ENCODE results near the gene RUNDC3A.

The RUNDC3A gene

GRCh38 chr17:44314031-44314430, 5.6 kb downstream of the RUNDC3A start:
- no CpG with 5 or more reads among the region's 7 CpGs for WGBS (ENCODE audit: extremely low coverage, insufficient coverage, insufficient read length)
- Histone ChIP-seq H3K18ac (ENCODE audit: low read length) (no peak overlapping the region), H2BK120ac (ENCODE audit: insufficient read depth, low read length, poor library complexity) (no peak overlapping the region)

GRCh38 chr17:44314524-44314868, 6.1 kb downstream of the RUNDC3A start:
- Histone ChIP-seq H3K79me2 (ENCODE audit: control insufficient read depth, insufficient read depth, low read length, poor library complexity) (no peaks in the 10 kb centered on the region), H3K4me3 (ENCODE audit: low read depth, low read length) (no peak overlapping the region), H3K4me2 (ENCODE audit: low read length) (peak overlapping the region; percentile 76), H3K9me3 (ENCODE audit: insufficient read depth, low read depth, low read length) (peaks cover 6% of the 10 kb centered on the region), H2AFZ (ENCODE audit: insufficient read depth, low read length, poor library complexity) (no peak overlapping the region), H3K23ac (ENCODE audit: low read length) (no peak overlapping the region), H4K91ac (ENCODE audit: low read depth, low read length) (no peak overlapping the region), H4K12ac (ENCODE audit: low read depth, low read length) (no peak overlapping the region), H3K27ac (ENCODE audit: low read depth, low read length) (no peak overlapping the region), H3K4ac (ENCODE audit: low read depth, low read length) (no peak overlapping the region), H3K9ac (ENCODE audit: low read length) (no peak overlapping the region), H2AK5ac (ENCODE audit: low read length) (no peak overlapping the region), H3K14ac (ENCODE audit: low read length) (no peak overlapping the region), H3K36me3 (ENCODE audit: control insufficient read depth in 1 of 2, insufficient read depth in 2 of 2, low read length in 2 of 2) (peaks cover 3% of the 10 kb centered on the region in 2 experiments), H3K18ac (ENCODE audit: low read length) (no peak overlapping the region), H3K4me1 (ENCODE audit: control insufficient read depth in 1 of 2, insufficient read depth in 2 of 2, low read length in 2 of 2) (peaks cover 9 to 10% of the 10 kb centered on the region in 2 experiments), H4K8ac (ENCODE audit: low read depth, low read length) (no peak overlapping the region), H3K27me3 (ENCODE audit: insufficient read depth, low read length) (peaks cover 20% of the 10 kb centered on the region), H2BK5ac (ENCODE audit: low read depth, low read length, poor library complexity) (no peak overlapping the region), H3K79me1 (ENCODE audit: low read length) (no peaks in the 10 kb centered on the region), H2BK120ac (ENCODE audit: insufficient read depth, low read length, poor library complexity) (no peak overlapping the region), H2BK12ac (ENCODE audit: low read length) (no peak overlapping the region)
- WGBS (ENCODE audit: extremely low coverage, insufficient coverage, insufficient read length), result no CpG with 5 or more reads among the region's 11 CpGs
- DNase-seq, result no peak

More at GRCh38 chr17:44314031-44314430, 5.6 kb downstream of the RUNDC3A start:
- peaks cover 6% of the 10 kb centered on the region for H3K9me3 ChIP-seq (ENCODE audit: insufficient read depth, low read depth, low read length)
- no peak overlapping the region for H2BK5ac ChIP-seq (ENCODE audit: low read depth, low read length, poor library complexity)
- no peak overlapping the region for H4K91ac ChIP-seq (ENCODE audit: low read depth, low read length)
- H3K4me3 ChIP-seq (ENCODE audit: low read depth, low read length), result no peak overlapping the region
- H4K12ac ChIP-seq (ENCODE audit: low read depth, low read length), result no peak overlapping the region
- no peaks in the 10 kb centered on the region for H3K36me3 ChIP-seq (ENCODE audit: control insufficient read depth in 1 of 2, insufficient read depth in 2 of 2, low read length in 2 of 2)
- peaks cover 20% of the 10 kb centered on the region for H3K27me3 ChIP-seq (ENCODE audit: insufficient read depth, low read length)
- no peaks in the 10 kb centered on the region for H3K79me2 ChIP-seq (ENCODE audit: control insufficient read depth, insufficient read depth, low read length, poor library complexity)
- no peak overlapping the region for H3K14ac ChIP-seq (ENCODE audit: low read length)
- peaks cover 9 to 10% of the 10 kb centered on the region in 2 experiments for H3K4me1 ChIP-seq (ENCODE audit: control insufficient read depth in 1 of 2, insufficient read depth in 2 of 2, low read length in 2 of 2)
- H4K8ac ChIP-seq (ENCODE audit: low read depth, low read length), result no peak overlapping the region
- H3K79me1 ChIP-seq (ENCODE audit: low read length), result no peaks in the 10 kb centered on the region
- H3K4me2 ChIP-seq (ENCODE audit: low read length), result no peak overlapping the region
- no peak overlapping the region for H3K4ac ChIP-seq (ENCODE audit: low read depth, low read length)
- no peak overlapping the region for H3K9ac ChIP-seq (ENCODE audit: low read length)
- H2AFZ ChIP-seq (ENCODE audit: insufficient read depth, low read length, poor library complexity), result no peak overlapping the region
- no peak overlapping the region for H3K23ac ChIP-seq (ENCODE audit: low read length)
- H2AK5ac ChIP-seq (ENCODE audit: low read length), result no peak overlapping the region
- no peak overlapping the region for H3K27ac ChIP-seq (ENCODE audit: low read depth, low read length)
- no peak for DNase-seq
- H2BK12ac ChIP-seq (ENCODE audit: low read length), result no peak overlapping the region

GRCh38 chr17:44314869-44315661, 6.7 kb downstream of the RUNDC3A start:
- H3K23ac ChIP-seq (ENCODE audit: low read length), result no peak overlapping the region
- peak overlapping the region; percentile 76 for H3K4me2 ChIP-seq (ENCODE audit: low read length)
- no peak overlapping the region for H4K12ac ChIP-seq (ENCODE audit: low read depth, low read length)
- H3K18ac ChIP-seq (ENCODE audit: low read length), result no peak overlapping the region
- no peak overlapping the region for H2AK5ac ChIP-seq (ENCODE audit: low read length)
- no CpG with 5 or more reads among the region's 81 CpGs for WGBS (ENCODE audit: extremely low coverage, insufficient coverage, insufficient read length)
- H3K9me3 ChIP-seq (ENCODE audit: insufficient read depth, low read depth, low read length), result peaks cover 6% of the 10 kb centered on the region
- peak overlapping the region; percentile 56 for H3K4me3 ChIP-seq (ENCODE audit: low read depth, low read length)
- peaks cover 8% of the 10 kb centered on the region in 2 experiments for H3K36me3 ChIP-seq (ENCODE audit: control insufficient read depth in 1 of 2, insufficient read depth in 2 of 2, low read length in 2 of 2)
- H2BK12ac ChIP-seq (ENCODE audit: low read length), result no peak overlapping the region
- peaks cover 20% of the 10 kb centered on the region for H3K27me3 ChIP-seq (ENCODE audit: insufficient read depth, low read length)
- H3K4me1 ChIP-seq (ENCODE audit: control insufficient read depth in 1 of 2, insufficient read depth in 2 of 2, low read length in 2 of 2), result peaks cover 9 to 10% of the 10 kb centered on the region in 2 experiments
- H3K9ac ChIP-seq (ENCODE audit: low read length), result no peak overlapping the region
- H3K27ac ChIP-seq (ENCODE audit: low read depth, low read length), result no peak overlapping the region
- no peak overlapping the region for H3K14ac ChIP-seq (ENCODE audit: low read length)
- peak; percentile 70 to 72 for DNase-seq
- H3K79me1 ChIP-seq (ENCODE audit: low read length), result no peaks in the 10 kb centered on the region
- no peak overlapping the region for H3K4ac ChIP-seq (ENCODE audit: low read depth, low read length)
- no peak overlapping the region for H4K91ac ChIP-seq (ENCODE audit: low read depth, low read length)
- no peak overlapping the region for H2BK120ac ChIP-seq (ENCODE audit: insufficient read depth, low read length, poor library complexity)
- no peaks in the 10 kb centered on the region for H3K79me2 ChIP-seq (ENCODE audit: control insufficient read depth, insufficient read depth, low read length, poor library complexity)
- no peak overlapping the region for H4K8ac ChIP-seq (ENCODE audit: low read depth, low read length)
- peak overlapping the region; percentile 54 for H2AFZ ChIP-seq (ENCODE audit: insufficient read depth, low read length, poor library complexity)
- H2BK5ac ChIP-seq (ENCODE audit: low read depth, low read length, poor library complexity), result no peak overlapping the region

GRCh38 chr17:44315760-44316731, 7.6 kb downstream of the RUNDC3A start:
- no CpG with 5 or more reads among the region's 38 CpGs for WGBS (ENCODE audit: extremely low coverage, insufficient coverage, insufficient read length)

More at GRCh38 chr17:44315760-44316731, 7.6 kb downstream of the RUNDC3A start:
- Histone ChIP-seq H3K23ac (ENCODE audit: low read length) (no peak overlapping the region), H3K4me2 (ENCODE audit: low read length) (peak overlapping the region; percentile 55), H2AK5ac (ENCODE audit: low read length) (no peak overlapping the region), H2BK12ac (ENCODE audit: low read length) (no peak overlapping the region), H3K14ac (ENCODE audit: low read length) (no peak overlapping the region), H3K79me2 (ENCODE audit: control insufficient read depth, insufficient read depth, low read length, poor library complexity) (no peaks in the 10 kb centered on the region), H4K12ac (ENCODE audit: low read depth, low read length) (no peak overlapping the region), H3K4ac (ENCODE audit: low read depth, low read length) (no peak overlapping the region), H3K9ac (ENCODE audit: low read length) (peak overlapping the region; percentile 5), H3K36me3 (ENCODE audit: control insufficient read depth in 1 of 2, insufficient read depth in 2 of 2, low read length in 2 of 2) (peaks cover 16 to 18% of the 10 kb centered on the region in 2 experiments), H4K91ac (ENCODE audit: low read depth, low read length) (no peak overlapping the region), H3K4me1 (ENCODE audit: control insufficient read depth in 1 of 2, insufficient read depth in 2 of 2, low read length in 2 of 2) (peaks cover 9 to 10% of the 10 kb centered on the region in 2 experiments), H3K27me3 (ENCODE audit: insufficient read depth, low read length) (peaks cover 20% of the 10 kb centered on the region), H3K27ac (ENCODE audit: low read depth, low read length) (no peak overlapping the region), H2AFZ (ENCODE audit: insufficient read depth, low read length, poor library complexity) (no peak overlapping the region), H3K4me3 (ENCODE audit: low read depth, low read length) (no peak overlapping the region), H2BK5ac (ENCODE audit: low read depth, low read length, poor library complexity) (no peak overlapping the region), H2BK120ac (ENCODE audit: insufficient read depth, low read length, poor library complexity) (no peak overlapping the region), H3K79me1 (ENCODE audit: low read length) (no peaks in the 10 kb centered on the region), H4K8ac (ENCODE audit: low read depth, low read length) (no peak overlapping the region), H3K18ac (ENCODE audit: low read length) (no peak overlapping the region), H3K9me3 (ENCODE audit: insufficient read depth, low read depth, low read length) (peaks cover 6% of the 10 kb centered on the region)
- peak in 1 of 2 donors; percentile 25 for DNase-seq
